Adrenal gland (tissue), 5 donors: ENCODE data around the gene MDN1.

ENCODE experiments used
- CTCF ChIP-seq, 6 experiments: fragments of 450-650 bp in 4 of 6; fragments of 200-600 bp in 2 of 6; sonication (generic) in 1 of 6; IDR thresholded peaks; 1 replicate in 5 of 6; 2 replicates in 1 of 6; pipeline versions ENCODE4 v1.5.1 to v1.8.0; 2016 to 2021; ENCODE audit warnings: antibody characterized with exemption in 6 of 6, mild to moderate bottlenecking in 2 of 6, moderate library complexity in 1 of 6
- POLR2A ChIP-seq, 2 donors: fragments of 450-650 bp; IDR thresholded peaks; one replicate each; pipeline ENCODE4 v1.6.1; 2017; ENCODE audit warnings: antibody characterized with exemption in 2 of 2, mild to moderate bottlenecking in 2 of 2, moderate library complexity in 1 of 2
- donor health status: DM: no; HTN: no; CAD: no.

- TF ChIP-seq CTCF (IDR thresholded peaks at IDR 0.05) (no peak), POLR2A (IDR thresholded peaks at IDR 0.05) (no peak)
Measured at GRCh38 chr6:89681983-89682564, 137.5 kb downstream of the MDN1 start.
